Breast epithelium (tissue), 4 donors: Measurements from ENCODE around the gene FGA. TPM values are rescaled to one million over a fixed set of nuclear protein-coding genes. Genes with fewer than 3 reads are reported as not detected.

ENCODE experiments used
- DNase-seq, 2 donors: peaks; one replicate each; pipeline ENCODE4 v3.0.0-alpha.2; 2019; ENCODE audit warnings: low spot score in 2 of 2
- H3K27ac ChIP-seq, 2 donors: fragments of 200-600 bp; sonication (generic) in 1 of 2; one replicate each; pipeline ENCODE4 v1.5.1; 2016 to 2019; ENCODE audit warnings: mild to moderate bottlenecking in 1 of 2
- H3K27me3 ChIP-seq, 2 donors: fragments of 200-600 bp; sonication (generic) in 1 of 2; one replicate each; pipeline versions ENCODE4 v1.5.1 to v1.6.0; 2017 to 2019; ENCODE audit warnings: control low read depth in 1 of 2, mild to moderate bottlenecking in 1 of 2
- H3K36me3 ChIP-seq: fragments of 200-600 bp; one replicate; pipeline ENCODE4 v1.5.1; 2019
- H3K4me1 ChIP-seq, 2 donors: fragments of 200-600 bp; sonication (generic); one replicate each; pipeline ENCODE4 v1.5.1; 2016 to 2019; ENCODE audit warnings: control low read depth in 1 of 2
- H3K4me3 ChIP-seq, 3 donors: fragments of 200-600 bp; sonication (generic); 1 replicate in 2 of 3; 2 replicates in 1 of 3; pipeline ENCODE4 v1.5.1; 2016 to 2019; ENCODE audit warnings: mild to moderate bottlenecking in 3 of 3, moderate library complexity in 2 of 3
- H3K9me3 ChIP-seq, 2 donors: fragments of 200-600 bp; sonication (generic) in 1 of 2; one replicate each; pipeline ENCODE4 v1.5.1; 2016 to 2019; ENCODE audit warnings: control low read depth in 1 of 2
- CTCF ChIP-seq, 3 donors: fragments of 450-650 bp; IDR thresholded peaks; one replicate each; pipeline ENCODE4 v1.5.1; 2016 to 2017; ENCODE audit warnings: antibody characterized with exemption in 3 of 3, mild to moderate bottlenecking in 3 of 3, moderate library complexity in 3 of 3
- POLR2A ChIP-seq: fragments of 450-650 bp; IDR thresholded peaks from one replicate; pipeline ENCODE4 v1.6.1; 2016; ENCODE audit warnings: antibody characterized with exemption, mild to moderate bottlenecking, moderate library complexity
- POLR2AphosphoS5 ChIP-seq, 3 donors: sonication (generic); formaldehyde crosslinking; IDR thresholded peaks; one replicate each; pipeline ENCODE4 v1.6.1; 2017; ENCODE audit warnings: antibody characterized with exemption in 3 of 3
- intact Hi-C: fragments of 100-400 bp; cut with DNase I; formaldehyde crosslinking; loops from one replicate; pipeline ENCODE4 v1.15.1; 2023; ENCODE audit warnings: low total_unique reads
- total RNA-seq, 3 donors: library from RNA; depleted of rRNA; stranded (reverse); fragments of >200 nt; gene quantifications; one replicate each; pipeline ENCODE4 v1.1.0, GENCODE V29; 2016

Gene FGA
- total RNA-seq, 3 donors from 2014 or later, result 0.66 TPM; not detected in 2

- Histone ChIP-seq H3K36me3 (no peaks in the 10 kb centered on the region), H3K27ac (no peak overlapping the region), H3K27me3 (no peaks in the 10 kb centered on the region), H3K4me3 (no peak overlapping the region), H3K9me3 (no peaks in the 10 kb centered on the region), H3K4me1 (no peaks in the 10 kb centered on the region)
- TF ChIP-seq CTCF (IDR thresholded peaks at IDR 0.05) (peak in 2 of 3 donors; percentile 45 to 46), POLR2AphosphoS5 (IDR thresholded peaks at IDR 0.05) (no peak), POLR2A (no peak)
- intact Hi-C loops, result no loop called here
- DNase-seq, result no peak
Measured at GRCh38 chr4:154618708-154619315, 28.3 kb upstream of the FGA start.

- Histone ChIP-seq H3K4me3 (no peak overlapping the region), H3K27me3 (no peaks in the 10 kb centered on the region), H3K4me1 (no peaks in the 10 kb centered on the region), H3K27ac (no peak overlapping the region), H3K9me3 (no peaks in the 10 kb centered on the region), H3K36me3 (no peaks in the 10 kb centered on the region)
- no peak for DNase-seq
- intact Hi-C loops, result no loop called here
- TF ChIP-seq POLR2AphosphoS5 (IDR thresholded peaks at IDR 0.05), result no peak
- TF ChIP-seq POLR2A, result no peak
- no peak for TF ChIP-seq CTCF (IDR thresholded peaks at IDR 0.05)
Measured at GRCh38 chr4:154617820-154618317, 27.3 kb upstream of the FGA start.

- Histone ChIP-seq H3K27ac (no peak overlapping the region), H3K9me3 (no peaks in the 10 kb centered on the region), H3K4me3 (no peak overlapping the region), H3K4me1 (no peaks in the 10 kb centered on the region), H3K36me3 (no peaks in the 10 kb centered on the region), H3K27me3 (no peaks in the 10 kb centered on the region)
- TF ChIP-seq POLR2A, result no peak
- TF ChIP-seq POLR2AphosphoS5 (IDR thresholded peaks at IDR 0.05), result no peak
- TF ChIP-seq CTCF (IDR thresholded peaks at IDR 0.05), result no peak
- intact Hi-C loops, result no loop called here
- no peak for DNase-seq
Measured at GRCh38 chr4:154616731-154617130, 26.2 kb upstream of the FGA start.

GRCh38 chr4:154616287-154616686 lies 25.7 kb upstream of the FGA start:
- no peak overlapping the region for H3K27ac ChIP-seq
- H3K27me3 ChIP-seq, result no peaks in the 10 kb centered on the region
- H3K4me1 ChIP-seq, result no peaks in the 10 kb centered on the region
- H3K36me3 ChIP-seq, result no peaks in the 10 kb centered on the region
- no peak for DNase-seq
- H3K4me3 ChIP-seq, result no peak overlapping the region
- TF ChIP-seq POLR2AphosphoS5 (IDR thresholded peaks at IDR 0.05) (no peak), POLR2A (no peak), CTCF (IDR thresholded peaks at IDR 0.05) (no peak)
- no peaks in the 10 kb centered on the region for H3K9me3 ChIP-seq
- intact Hi-C loops, result no loop called here

GRCh38 chr4:154615211-154615610 lies 24.7 kb upstream of the FGA start:
- Histone ChIP-seq H3K9me3 (no peaks in the 10 kb centered on the region), H3K27ac (no peak overlapping the region), H3K36me3 (no peaks in the 10 kb centered on the region), H3K27me3 (no peaks in the 10 kb centered on the region), H3K4me3 (no peak overlapping the region), H3K4me1 (no peaks in the 10 kb centered on the region)
- intact Hi-C loops, result no loop called here
- TF ChIP-seq CTCF (IDR thresholded peaks at IDR 0.05), result no peak
- TF ChIP-seq POLR2A, result no peak
- no peak for TF ChIP-seq POLR2AphosphoS5 (IDR thresholded peaks at IDR 0.05)
- no peak for DNase-seq
